VCaP (cell line): ENCODE data around the gene CHRNB2.

ENCODE experiments used
- H3K27ac ChIP-seq: fragments of 450-650 bp; 2 replicates; pipeline ENCODE4 v1.5.1; 2017
- TF ChIP-seq, protein P1 (sequence below): fragments of 450-650 bp; conservative IDR thresholded peaks from 2 replicates; pipeline ENCODE4 v1.5.1; 2017; ENCODE audit warnings: mild to moderate bottlenecking, moderate library complexity

The CHRNB2 gene

DNA sequence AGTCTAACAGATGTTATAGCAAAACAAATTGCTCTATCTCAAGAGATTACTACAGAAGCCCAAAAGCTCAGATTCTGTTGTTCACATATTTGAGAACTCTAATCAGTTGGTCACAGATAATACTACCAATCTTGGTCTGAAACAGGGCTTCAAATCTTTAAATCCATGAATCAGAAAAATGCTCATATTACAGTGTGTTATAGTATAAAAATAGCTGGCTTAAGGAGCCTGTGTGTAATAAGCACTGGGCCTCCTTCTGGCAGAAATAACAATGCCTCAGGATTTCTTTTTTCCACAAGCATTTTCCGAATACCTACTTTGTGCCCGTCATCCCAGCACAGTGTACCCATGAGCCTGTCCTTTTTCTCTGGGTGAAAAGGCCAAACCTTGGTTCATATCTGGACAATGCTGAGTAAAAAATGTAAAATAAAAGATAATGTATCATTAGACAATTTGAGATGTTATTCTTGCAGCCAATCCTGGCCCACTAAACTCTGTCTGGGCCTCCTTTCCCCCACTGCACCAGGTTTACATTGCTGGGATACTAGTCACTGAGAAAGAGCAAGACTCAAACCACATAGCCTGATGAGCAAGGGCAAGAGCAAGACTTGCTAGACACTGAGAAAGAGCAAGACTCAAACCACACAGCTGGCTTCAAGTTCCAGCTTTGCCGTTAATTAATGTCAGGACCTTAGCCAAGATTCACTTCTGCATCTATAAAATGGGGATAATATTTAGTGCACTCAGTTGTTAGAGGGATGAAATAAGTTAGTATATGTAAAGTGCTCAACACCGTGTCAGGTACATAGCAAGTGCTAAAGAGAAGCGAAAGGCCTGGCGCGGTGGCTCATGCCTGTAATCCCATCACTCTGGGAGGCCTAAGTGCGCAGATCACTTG, 57.4 kb downstream of the CHRNB2 start:
- H3K27ac ChIP-seq, result no peak overlapping the region
- TF ChIP-seq, protein P1, sequence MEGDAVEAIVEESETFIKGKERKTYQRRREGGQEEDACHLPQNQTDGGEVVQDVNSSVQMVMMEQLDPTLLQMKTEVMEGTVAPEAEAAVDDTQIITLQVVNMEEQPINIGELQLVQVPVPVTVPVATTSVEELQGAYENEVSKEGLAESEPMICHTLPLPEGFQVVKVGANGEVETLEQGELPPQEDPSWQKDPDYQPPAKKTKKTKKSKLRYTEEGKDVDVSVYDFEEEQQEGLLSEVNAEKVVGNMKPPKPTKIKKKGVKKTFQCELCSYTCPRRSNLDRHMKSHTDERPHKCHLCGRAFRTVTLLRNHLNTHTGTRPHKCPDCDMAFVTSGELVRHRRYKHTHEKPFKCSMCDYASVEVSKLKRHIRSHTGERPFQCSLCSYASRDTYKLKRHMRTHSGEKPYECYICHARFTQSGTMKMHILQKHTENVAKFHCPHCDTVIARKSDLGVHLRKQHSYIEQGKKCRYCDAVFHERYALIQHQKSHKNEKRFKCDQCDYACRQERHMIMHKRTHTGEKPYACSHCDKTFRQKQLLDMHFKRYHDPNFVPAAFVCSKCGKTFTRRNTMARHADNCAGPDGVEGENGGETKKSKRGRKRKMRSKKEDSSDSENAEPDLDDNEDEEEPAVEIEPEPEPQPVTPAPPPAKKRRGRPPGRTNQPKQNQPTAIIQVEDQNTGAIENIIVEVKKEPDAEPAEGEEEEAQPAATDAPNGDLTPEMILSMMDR, result no peak

DNA sequence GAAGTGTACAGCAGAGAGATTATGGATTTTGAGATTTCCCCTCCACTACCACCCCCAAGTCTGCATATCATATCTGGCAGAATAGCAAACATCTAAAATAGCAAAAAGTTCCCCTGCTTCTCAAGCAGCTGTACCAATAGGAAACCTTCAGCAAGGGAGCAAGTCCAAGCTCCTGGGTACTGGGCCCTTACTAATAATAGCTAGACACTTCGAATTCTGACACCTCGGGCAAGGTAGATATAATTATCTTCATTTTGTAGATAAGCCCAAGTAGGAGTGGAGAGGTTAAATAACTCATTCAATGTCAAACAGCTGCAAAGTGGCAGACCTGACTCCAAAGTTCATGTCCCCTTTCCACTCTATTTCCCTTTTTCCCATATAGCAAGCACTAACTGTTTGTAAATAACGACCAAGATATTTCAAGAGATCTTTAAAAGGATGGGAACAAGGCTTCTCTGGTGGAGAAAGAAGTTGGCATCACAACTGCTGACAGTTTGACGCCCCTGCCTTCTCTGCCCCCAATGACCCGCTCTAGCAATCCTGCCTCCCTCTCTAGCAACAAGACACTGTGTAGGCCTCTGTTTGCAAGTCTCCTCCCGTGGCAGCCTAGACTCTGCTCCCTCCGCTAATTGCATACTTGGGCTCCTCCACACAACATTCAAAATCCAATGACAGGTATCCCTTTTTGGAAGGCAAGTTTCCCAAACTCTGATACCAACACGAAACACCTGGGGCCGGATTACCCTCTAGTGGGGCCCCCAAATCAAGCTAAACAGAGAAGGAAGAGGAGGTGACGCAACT, 59.1 kb downstream of the CHRNB2 start:
- TF ChIP-seq, protein P1, result no peak
- peak overlapping the region; percentile 89 for H3K27ac ChIP-seq

DNA sequence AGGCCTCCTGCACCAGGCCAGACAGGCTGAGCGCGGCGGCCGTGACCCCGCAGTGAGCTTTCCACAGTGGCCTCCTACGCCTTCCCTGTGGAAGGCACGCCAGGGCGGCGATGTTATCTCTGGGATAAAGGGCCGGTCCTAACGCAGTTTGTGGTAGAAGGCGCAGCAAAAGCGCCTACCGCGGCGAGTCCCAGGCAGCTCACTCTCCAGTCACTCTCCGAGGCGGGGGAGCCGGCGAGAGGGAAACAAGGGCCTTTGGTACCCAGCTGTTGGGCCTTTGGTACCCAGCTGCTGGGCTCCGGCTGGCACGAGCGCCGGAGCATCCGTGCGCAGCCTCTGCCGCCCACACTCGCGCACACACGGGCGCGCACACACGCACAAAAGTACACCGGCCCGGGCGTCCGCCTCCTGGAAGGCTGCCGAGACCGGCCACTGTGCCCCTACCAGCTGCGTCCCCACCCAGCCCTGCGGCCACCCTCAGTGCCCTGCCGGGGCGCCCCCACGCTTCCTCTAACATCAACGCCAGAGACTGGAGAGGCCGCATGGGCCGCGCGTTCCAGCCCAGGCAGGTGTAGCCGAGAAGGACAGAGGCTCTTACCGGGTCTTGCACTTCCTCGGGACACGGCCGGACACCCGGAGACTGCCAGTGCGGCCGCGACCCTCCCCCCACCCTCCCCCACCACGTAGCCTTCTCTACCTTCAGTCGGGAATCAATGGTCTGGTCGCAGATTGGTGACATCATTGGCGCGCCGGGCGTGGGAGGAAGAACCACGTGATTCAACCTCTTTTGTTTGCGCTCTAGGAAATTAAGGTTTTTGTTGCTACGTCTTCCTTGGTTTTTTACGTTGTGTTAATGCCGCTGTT, 59.9 kb downstream of the CHRNB2 start:
- peak overlapping the region; percentile 89 for H3K27ac ChIP-seq
- TF ChIP-seq, protein P1, result peak; percentile 26; the same call in 1 of the 2 replicates

DNA sequence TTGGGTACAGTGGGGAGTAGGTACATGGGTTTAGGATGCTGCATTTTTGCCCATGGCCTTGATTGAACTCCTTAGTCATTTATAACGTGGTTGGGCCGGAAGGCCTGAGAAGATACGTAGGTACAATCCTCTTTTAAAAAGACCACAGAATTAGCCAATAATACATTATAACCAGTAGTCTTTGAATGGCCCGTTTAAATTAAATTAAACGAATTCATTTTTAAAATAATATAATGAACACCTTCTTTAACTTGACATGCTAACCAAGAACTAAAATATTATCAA, 60.5 kb downstream of the CHRNB2 start:
- TF ChIP-seq, protein P1, result no peak
- H3K27ac ChIP-seq, result peak overlapping the region; percentile 89

DNA sequence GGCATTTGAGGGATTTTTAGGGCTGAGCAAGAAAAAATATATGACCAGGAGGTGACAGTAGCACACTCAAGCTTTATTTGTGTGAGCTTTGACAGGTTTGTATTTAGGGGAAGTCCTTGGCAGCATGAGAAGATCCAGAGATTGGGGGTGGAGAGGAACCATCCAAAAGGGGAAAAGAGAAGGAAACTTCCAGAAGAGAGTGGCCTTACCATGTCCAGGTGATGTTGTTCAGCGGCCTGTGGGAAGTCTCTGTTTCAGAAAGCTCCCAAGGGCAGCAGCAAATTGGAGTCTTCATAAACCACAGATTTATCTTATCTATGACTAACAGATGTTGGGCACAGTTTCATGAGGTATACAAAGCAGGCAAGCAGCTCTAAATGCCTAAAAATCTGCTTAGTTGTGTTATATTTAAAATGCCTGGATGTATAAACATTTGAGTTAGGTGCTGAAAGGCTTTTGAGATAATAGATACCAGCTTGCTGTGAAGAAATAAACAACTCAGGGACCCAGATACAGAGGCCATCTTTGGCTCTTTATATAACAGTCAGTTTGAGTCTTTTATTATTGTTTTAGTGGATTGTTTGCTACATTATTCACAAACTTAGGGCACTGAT, 61.6 kb downstream of the CHRNB2 start:
- TF ChIP-seq, protein P1, result no peak
- H3K27ac ChIP-seq, result no peak overlapping the region
